Nephron progenitor cell (in vitro differentiated cells): ENCODE results near the gene MARCHF3.

Experiments
- DNase-seq: peaks from one replicate; pipeline ENCODE4 v3.0.0; 2021
- H3K27ac Mint-ChIP-seq: 2 replicates; pipeline ENCODE4 v1.8.0; 2021; ENCODE audit warnings: mild to moderate bottlenecking, moderate library complexity, mixed read lengths
- H3K27me3 Mint-ChIP-seq: 2 replicates; pipeline ENCODE4 v1.8.0; 2021; ENCODE audit warnings: mild to moderate bottlenecking, low read depth, mixed read lengths; ENCODE audit not compliant: poor library complexity
- H3K36me3 Mint-ChIP-seq: 2 replicates; pipeline ENCODE4 v1.8.0; 2021; ENCODE audit warnings: low read depth, mixed read lengths
- H3K4me1 Mint-ChIP-seq: 2 replicates; pipeline ENCODE4 v1.8.0; 2021; ENCODE audit warnings: mixed read lengths
- H3K4me3 Mint-ChIP-seq: 2 replicates; pipeline ENCODE4 v1.8.0; 2021; ENCODE audit warnings: mild to moderate bottlenecking, moderate library complexity, mixed read lengths
- H3K9me3 Mint-ChIP-seq: 2 replicates; pipeline ENCODE4 v1.8.0; 2021; ENCODE audit warnings: mild to moderate bottlenecking, moderate library complexity, mixed read lengths
- CTCF ChIP-seq: fragments of 200-600 bp; sonication (generic); IDR thresholded peaks from 2 replicates; pipeline ENCODE4 v1.5.0; 2021; ENCODE audit warnings: antibody characterized with exemption

Gene MARCHF3

GRCh38 chr5:126994485-126994884 is 35.9 kb downstream of the MARCHF3 start:
- no peak for DNase-seq
- Mint-ChIP-seq H3K4me1 (peaks cover 11% of the 10 kb centered on the region), H3K9me3 (peaks cover 14% of the 10 kb centered on the region), H3K4me3 (no peak overlapping the region), H3K27me3 (peaks cover 6% of the 10 kb centered on the region), H3K36me3 (peaks cover 4% of the 10 kb centered on the region), H3K27ac (no peak overlapping the region)
- TF ChIP-seq CTCF, result no peak

DNA sequence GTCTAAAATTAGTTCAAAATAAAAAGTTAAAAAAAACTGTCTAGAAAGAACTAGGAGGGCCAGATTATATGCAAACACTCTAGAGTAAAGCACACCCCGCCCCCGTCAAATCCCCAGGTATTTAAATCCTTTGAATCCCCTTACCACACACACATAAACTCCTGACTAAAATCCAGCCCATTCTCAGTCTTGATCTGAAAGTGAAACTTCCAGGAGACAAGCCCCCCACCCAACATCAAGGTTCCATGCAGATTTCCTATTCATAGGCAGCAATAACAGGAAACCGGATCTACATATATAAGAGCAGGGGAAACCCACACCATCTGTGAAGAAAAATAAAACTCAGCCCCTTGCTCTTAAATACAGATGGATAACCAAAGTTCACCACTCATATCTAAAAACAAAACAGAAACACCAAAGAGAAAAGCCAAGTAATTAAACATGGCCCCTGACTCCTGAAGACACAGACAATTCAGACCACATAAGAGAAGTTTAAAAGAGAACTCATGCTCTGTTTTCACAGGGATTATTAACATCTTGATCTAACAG is 42.3 kb downstream of the MARCHF3 start:
- Mint-ChIP-seq H3K27ac (no peak overlapping the region), H3K36me3 (peaks cover 4% of the 10 kb centered on the region), H3K4me1 (peaks cover 11% of the 10 kb centered on the region), H3K4me3 (no peak overlapping the region), H3K27me3 (no peaks in the 10 kb centered on the region), H3K9me3 (peaks cover 14% of the 10 kb centered on the region)
- no peak for TF ChIP-seq CTCF
- DNase-seq, result no peak

GRCh38 chr5:126987271-126987899 is 43.0 kb downstream of the MARCHF3 start:
- peaks cover 4% of the 10 kb centered on the region for H3K36me3 Mint-ChIP-seq
- H3K9me3 Mint-ChIP-seq, result peaks cover 14% of the 10 kb centered on the region
- no peak overlapping the region for H3K27ac Mint-ChIP-seq
- no peak overlapping the region for H3K4me3 Mint-ChIP-seq
- DNase-seq, result no peak
- peaks cover 16% of the 10 kb centered on the region for H3K4me1 Mint-ChIP-seq
- H3K27me3 Mint-ChIP-seq, result no peaks in the 10 kb centered on the region
- no peak for TF ChIP-seq CTCF

DNA sequence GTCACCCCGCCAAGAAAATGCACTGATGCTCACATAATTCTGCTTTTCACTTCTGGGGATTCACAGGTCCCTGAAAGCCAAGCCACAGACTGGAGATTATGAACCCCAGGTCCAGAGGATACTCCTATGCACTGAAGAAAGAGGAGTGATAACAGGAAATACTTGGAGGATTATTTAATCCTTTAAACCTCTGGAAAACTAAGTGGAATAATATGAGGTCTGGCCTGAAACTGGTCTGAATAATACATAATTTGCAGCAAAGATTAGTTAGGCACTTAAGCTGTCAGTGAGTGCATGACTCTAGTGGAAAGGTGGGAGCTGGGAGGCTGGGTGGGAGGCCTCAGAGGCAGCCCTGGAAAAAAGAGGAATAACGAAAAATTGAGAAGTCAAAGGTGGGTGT is 45.7 kb downstream of the MARCHF3 start:
- Mint-ChIP-seq H3K27ac (peak overlapping the region; percentile 60), H3K27me3 (no peaks in the 10 kb centered on the region), H3K9me3 (no peaks in the 10 kb centered on the region), H3K4me3 (no peak overlapping the region), H3K36me3 (no peaks in the 10 kb centered on the region), H3K4me1 (peaks cover 16% of the 10 kb centered on the region)
- DNase-seq, result no peak
- TF ChIP-seq CTCF, result no peak

DNA sequence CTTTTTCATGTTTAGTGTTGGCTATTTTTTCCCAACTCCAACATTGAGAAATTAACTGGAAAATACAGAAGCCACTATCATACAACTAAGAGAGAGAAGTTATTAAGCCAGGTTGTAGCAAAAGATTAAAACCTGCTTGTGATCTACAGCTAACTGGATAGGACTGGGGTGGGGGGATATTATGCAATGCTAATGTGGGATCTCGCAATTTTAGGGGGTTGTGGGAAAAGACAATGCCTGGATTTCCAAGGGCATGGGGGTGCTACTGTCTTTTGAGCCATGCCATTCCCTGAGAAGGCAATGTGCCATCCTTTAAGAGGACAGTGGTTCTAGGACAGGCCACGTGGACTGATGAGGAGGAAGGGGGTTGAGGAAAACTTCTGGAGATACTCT is 46.5 kb downstream of the MARCHF3 start:
- DNase-seq, result no peak
- H3K36me3 Mint-ChIP-seq, result no peaks in the 10 kb centered on the region
- TF ChIP-seq CTCF, result no peak
- H3K4me3 Mint-ChIP-seq, result no peak overlapping the region
- H3K9me3 Mint-ChIP-seq, result no peaks in the 10 kb centered on the region
- no peaks in the 10 kb centered on the region for H3K27me3 Mint-ChIP-seq
- no peak overlapping the region for H3K27ac Mint-ChIP-seq
- peaks cover 16% of the 10 kb centered on the region for H3K4me1 Mint-ChIP-seq
